ENCODE measurements around the gene ADARB1. TPM values are rescaled to one million over a fixed set of nuclear protein-coding genes. Genes with fewer than 3 reads are reported as not detected.

ADARB1 gene
- total RNA-seq, 1 experiment from 2014 or later: 14.1 TPM

DNA sequence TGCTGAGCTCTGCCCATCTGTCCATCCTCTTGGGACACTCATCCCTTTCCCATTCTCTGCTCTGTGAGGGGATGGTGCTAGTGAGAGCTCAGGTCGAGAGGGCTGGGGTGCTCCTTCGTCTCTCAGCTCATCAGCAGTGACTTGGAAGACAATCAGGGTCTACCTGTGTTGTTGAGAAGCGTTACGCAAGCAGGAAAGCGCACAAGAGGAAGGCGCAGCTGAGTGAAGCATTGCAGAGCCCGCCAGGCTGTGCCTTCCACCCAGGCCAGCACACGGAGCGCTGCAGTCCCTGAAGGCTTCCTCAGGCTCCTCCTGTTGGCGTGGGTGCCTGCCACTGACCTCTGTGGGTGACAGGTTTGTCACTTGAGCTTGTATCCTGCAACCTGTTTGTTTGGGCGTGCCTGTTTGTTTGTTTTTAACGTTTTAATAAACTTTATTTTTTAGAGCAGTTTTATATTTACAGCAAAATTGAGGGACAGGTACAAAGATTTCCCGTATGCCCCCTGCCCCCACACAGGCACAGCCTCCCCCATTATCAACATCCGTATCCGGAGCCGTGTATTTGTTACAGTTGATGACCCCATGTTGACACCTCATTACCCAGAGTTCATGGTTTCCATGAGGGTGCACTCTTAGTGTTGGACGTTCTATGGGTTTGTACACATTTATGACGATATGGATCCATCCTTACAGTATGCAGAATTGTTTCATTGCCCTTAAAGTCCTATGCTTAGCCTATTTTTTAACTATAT lies 36.7 kb downstream of the ADARB1 start:
- Histone ChIP-seq H3K9ac (ENCODE audit: low read length) (no peak overlapping the region), H3K4me2 (ENCODE audit: low read length) (no peak overlapping the region), H3K9me2 (replicated peaks; ENCODE audit: low read length) (no peaks in the 10 kb centered on the region), H3K4me3 (ENCODE audit: low read length) (no peak overlapping the region), H3K4me1 (ENCODE audit: insufficient read depth, low read length) (no peaks in the 10 kb centered on the region), H3F3A (ENCODE audit: low read length, unreplicated experiment) (no peaks in the 10 kb centered on the region), H4K20me1 (ENCODE audit: low read length) (no peaks in the 10 kb centered on the region), H3K36me3 (ENCODE audit: low read depth, low read length) (no peaks in the 10 kb centered on the region), H3K27ac (ENCODE audit: low read length) (no peak overlapping the region), H3K27me3 (ENCODE audit: low read length) (no peaks in the 10 kb centered on the region), H3K9me3 (ENCODE audit: low read length) (no peaks in the 10 kb centered on the region), H2AFZ (ENCODE audit: low read length) (no peak overlapping the region), H3K79me2 (ENCODE audit: low read length) (0 out of 2 replicates have a peak, but pooled peaks cover 6% of the 10 kb centered on the region)
- DNase-seq: no peak
- ChIA-PET POLR2A (ENCODE audit: unreplicated experiment) (no interaction called here), CTCF (interaction anchor here (1.0 kb wide), 1 partner anchor 10 kb away, joined by 6 read pairs; no protein-coding TSS in a partner anchor)
- no peak for ATAC-seq
- intact Hi-C loops (cut with micrococcal nuclease): no loop called here
- TF ChIP-seq EZH2 (IDR thresholded peaks at IDR 0.05; ENCODE audit: low read length, unreplicated experiment) (no peak), EZH2phosphoT487 (IDR thresholded peaks at IDR 0.05; ENCODE audit: borderline replicate concordance, low read length) (no peak)
- TF ChIP-seq, protein P1, sequence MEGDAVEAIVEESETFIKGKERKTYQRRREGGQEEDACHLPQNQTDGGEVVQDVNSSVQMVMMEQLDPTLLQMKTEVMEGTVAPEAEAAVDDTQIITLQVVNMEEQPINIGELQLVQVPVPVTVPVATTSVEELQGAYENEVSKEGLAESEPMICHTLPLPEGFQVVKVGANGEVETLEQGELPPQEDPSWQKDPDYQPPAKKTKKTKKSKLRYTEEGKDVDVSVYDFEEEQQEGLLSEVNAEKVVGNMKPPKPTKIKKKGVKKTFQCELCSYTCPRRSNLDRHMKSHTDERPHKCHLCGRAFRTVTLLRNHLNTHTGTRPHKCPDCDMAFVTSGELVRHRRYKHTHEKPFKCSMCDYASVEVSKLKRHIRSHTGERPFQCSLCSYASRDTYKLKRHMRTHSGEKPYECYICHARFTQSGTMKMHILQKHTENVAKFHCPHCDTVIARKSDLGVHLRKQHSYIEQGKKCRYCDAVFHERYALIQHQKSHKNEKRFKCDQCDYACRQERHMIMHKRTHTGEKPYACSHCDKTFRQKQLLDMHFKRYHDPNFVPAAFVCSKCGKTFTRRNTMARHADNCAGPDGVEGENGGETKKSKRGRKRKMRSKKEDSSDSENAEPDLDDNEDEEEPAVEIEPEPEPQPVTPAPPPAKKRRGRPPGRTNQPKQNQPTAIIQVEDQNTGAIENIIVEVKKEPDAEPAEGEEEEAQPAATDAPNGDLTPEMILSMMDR (conservative IDR thresholded peaks at IDR 0.05; ENCODE audit: low read depth, low read length): no peak
- no TSS peak for BruUV-seq (replicated peaks)

DNA sequence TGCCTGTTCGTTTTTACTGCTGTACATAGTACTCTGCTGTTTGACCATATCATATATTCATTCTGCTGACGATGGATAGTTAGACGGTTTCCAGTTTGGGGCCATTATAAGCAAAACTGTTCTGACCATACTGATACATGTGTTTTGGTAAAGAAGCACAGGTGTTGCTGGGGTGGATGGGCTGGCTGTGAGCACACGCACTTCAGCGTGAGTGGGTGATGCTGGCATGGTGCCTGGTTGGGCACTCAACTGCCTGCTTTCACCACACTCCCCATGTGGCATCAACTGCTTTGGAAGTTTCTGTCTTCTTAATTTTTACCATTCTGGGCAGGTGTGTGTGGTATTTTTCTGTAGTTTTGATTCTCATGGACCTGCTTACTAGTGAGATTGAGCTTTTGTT lies 37.3 kb downstream of the ADARB1 start:
- H3K9ac ChIP-seq (ENCODE audit: low read length): no peak overlapping the region
- CTCF ChIA-PET: interaction anchor here (0.5 kb wide), 1 partner anchor 17 kb away, joined by 3 read pairs; no protein-coding TSS in a partner anchor
- no peaks in the 10 kb centered on the region for H4K20me1 ChIP-seq (ENCODE audit: low read length)
- POLR2A ChIA-PET (ENCODE audit: unreplicated experiment): no interaction called here
- no peak for TF ChIP-seq EZH2 (IDR thresholded peaks at IDR 0.05; ENCODE audit: low read length, unreplicated experiment)
- TF ChIP-seq, protein P1 (conservative IDR thresholded peaks at IDR 0.05; ENCODE audit: low read depth, low read length): no peak
- no peak for TF ChIP-seq EZH2phosphoT487 (IDR thresholded peaks at IDR 0.05; ENCODE audit: borderline replicate concordance, low read length)
- H3K27ac ChIP-seq (ENCODE audit: low read length): no peak overlapping the region
- DNase-seq: no peak
- H3K36me3 ChIP-seq (ENCODE audit: low read depth, low read length): no peaks in the 10 kb centered on the region
- no TSS peak for BruUV-seq (replicated peaks)
- H3F3A ChIP-seq (ENCODE audit: low read length, unreplicated experiment): no peaks in the 10 kb centered on the region
- H3K4me1 ChIP-seq (ENCODE audit: insufficient read depth, low read length): no peaks in the 10 kb centered on the region
- no peaks in the 10 kb centered on the region for H3K9me3 ChIP-seq (ENCODE audit: low read length)
- no peak overlapping the region for H2AFZ ChIP-seq (ENCODE audit: low read length)
- no peaks in the 10 kb centered on the region for H3K27me3 ChIP-seq (ENCODE audit: low read length)
- H3K4me3 ChIP-seq (ENCODE audit: low read length): no peak overlapping the region
- H3K4me2 ChIP-seq (ENCODE audit: low read length): no peak overlapping the region
- no peaks in the 10 kb centered on the region for H3K9me2 ChIP-seq (replicated peaks; ENCODE audit: low read length)
- intact Hi-C loops (cut with micrococcal nuclease): no loop called here
- H3K79me2 ChIP-seq (ENCODE audit: low read length): 0 out of 2 replicates have a peak, but pooled peaks cover 6% of the 10 kb centered on the region
- ATAC-seq: no peak

DNA sequence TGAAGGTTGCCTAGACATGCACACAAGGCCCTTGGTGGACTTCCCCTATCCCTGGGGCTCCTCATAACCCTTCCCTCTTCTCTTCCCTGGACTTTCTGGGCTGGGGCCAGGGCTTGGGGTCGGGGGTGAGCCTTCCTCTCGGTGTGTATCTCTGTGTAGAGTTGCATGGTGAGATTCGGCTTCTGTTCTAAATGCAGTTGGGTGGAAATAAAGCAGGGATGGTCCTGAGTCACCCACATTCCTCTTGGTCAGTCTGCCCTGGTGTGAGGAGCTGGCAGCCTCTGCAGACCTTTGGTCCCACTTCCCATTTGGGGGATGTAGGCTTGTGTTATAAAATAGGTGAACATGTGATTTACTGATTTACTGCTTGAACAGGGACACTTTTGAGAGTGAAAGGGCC lies 38.0 kb downstream of the ADARB1 start:
- Histone ChIP-seq H3K27me3 (ENCODE audit: low read length) (no peaks in the 10 kb centered on the region), H3K4me1 (ENCODE audit: insufficient read depth, low read length) (no peaks in the 10 kb centered on the region), H3K9me2 (replicated peaks; ENCODE audit: low read length) (no peaks in the 10 kb centered on the region), H3K36me3 (ENCODE audit: low read depth, low read length) (no peaks in the 10 kb centered on the region), H3K27ac (ENCODE audit: low read length) (no peak overlapping the region), H3K9me3 (ENCODE audit: low read length) (no peaks in the 10 kb centered on the region), H4K20me1 (ENCODE audit: low read length) (no peaks in the 10 kb centered on the region), H3F3A (ENCODE audit: low read length, unreplicated experiment) (no peaks in the 10 kb centered on the region), H3K4me2 (ENCODE audit: low read length) (no peak overlapping the region), H3K79me2 (ENCODE audit: low read length) (0 out of 2 replicates have a peak, but pooled peaks cover 4% of the 10 kb centered on the region), H3K4me3 (ENCODE audit: low read length) (no peak overlapping the region), H3K9ac (ENCODE audit: low read length) (no peak overlapping the region), H2AFZ (ENCODE audit: low read length) (no peak overlapping the region)
- TF ChIP-seq EZH2 (IDR thresholded peaks at IDR 0.05; ENCODE audit: low read length, unreplicated experiment) (no peak), EZH2phosphoT487 (IDR thresholded peaks at IDR 0.05; ENCODE audit: borderline replicate concordance, low read length) (no peak)
- TF ChIP-seq, protein P1 (conservative IDR thresholded peaks at IDR 0.05; ENCODE audit: low read depth, low read length): no peak
- ATAC-seq: no peak
- ChIA-PET CTCF (no interaction called here), POLR2A (ENCODE audit: unreplicated experiment) (no interaction called here)
- no peak for DNase-seq
- no TSS peak for BruUV-seq (replicated peaks)
- intact Hi-C loops (cut with micrococcal nuclease): no loop called here

All from PC-3 (cell line).